ENCODE measurements around the gene SNX21. TPM values are rescaled to one million over a fixed set of nuclear protein-coding genes. Genes with fewer than 3 reads are reported as not detected.

SNX21 gene
- total and polyA plus RNA-seq, 9 of the 15 experiments (the other 6 are each of a cell fraction or from before 2014, with no cell fraction given), result 0.10 to 1.2 (median 0.42) TPM

DNA sequence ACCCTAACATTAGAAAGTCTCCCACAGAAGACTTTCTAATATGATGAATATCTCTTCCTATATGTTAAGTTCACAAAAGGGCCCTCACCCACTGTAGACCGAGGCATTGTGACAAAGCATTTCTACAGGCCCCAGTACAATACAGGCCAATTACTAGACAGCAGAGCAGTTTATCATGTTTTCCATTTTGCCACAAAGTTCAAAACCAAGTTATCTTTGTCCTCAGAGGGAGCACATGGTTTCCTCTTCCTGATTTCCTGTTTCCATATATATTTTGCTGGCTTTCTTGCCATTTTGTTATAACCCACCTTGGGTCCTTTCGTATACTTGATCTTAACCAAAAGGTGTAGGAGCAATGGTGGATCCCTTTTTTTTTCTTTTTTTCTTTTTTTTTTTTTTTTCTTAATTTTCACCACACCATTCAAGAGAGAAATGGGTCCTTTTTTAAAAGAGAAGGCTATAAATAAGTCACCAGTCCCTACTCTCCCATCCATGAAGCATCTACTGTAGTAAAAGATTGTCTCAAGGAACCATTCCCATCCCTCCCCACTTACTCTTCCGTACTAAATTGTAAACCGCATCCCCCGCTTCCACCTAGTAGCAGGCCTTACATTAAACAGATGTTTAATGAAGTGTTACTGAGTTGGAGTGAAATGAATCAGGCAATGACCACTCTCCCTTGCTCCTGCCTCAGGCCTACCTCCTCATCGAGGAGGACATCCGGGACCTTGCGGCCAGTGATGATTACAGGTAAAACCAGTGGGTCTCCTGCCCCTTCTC is 23.2 kb upstream of the SNX21 start (continued):
- TF ChIP-seq, protein P1, sequence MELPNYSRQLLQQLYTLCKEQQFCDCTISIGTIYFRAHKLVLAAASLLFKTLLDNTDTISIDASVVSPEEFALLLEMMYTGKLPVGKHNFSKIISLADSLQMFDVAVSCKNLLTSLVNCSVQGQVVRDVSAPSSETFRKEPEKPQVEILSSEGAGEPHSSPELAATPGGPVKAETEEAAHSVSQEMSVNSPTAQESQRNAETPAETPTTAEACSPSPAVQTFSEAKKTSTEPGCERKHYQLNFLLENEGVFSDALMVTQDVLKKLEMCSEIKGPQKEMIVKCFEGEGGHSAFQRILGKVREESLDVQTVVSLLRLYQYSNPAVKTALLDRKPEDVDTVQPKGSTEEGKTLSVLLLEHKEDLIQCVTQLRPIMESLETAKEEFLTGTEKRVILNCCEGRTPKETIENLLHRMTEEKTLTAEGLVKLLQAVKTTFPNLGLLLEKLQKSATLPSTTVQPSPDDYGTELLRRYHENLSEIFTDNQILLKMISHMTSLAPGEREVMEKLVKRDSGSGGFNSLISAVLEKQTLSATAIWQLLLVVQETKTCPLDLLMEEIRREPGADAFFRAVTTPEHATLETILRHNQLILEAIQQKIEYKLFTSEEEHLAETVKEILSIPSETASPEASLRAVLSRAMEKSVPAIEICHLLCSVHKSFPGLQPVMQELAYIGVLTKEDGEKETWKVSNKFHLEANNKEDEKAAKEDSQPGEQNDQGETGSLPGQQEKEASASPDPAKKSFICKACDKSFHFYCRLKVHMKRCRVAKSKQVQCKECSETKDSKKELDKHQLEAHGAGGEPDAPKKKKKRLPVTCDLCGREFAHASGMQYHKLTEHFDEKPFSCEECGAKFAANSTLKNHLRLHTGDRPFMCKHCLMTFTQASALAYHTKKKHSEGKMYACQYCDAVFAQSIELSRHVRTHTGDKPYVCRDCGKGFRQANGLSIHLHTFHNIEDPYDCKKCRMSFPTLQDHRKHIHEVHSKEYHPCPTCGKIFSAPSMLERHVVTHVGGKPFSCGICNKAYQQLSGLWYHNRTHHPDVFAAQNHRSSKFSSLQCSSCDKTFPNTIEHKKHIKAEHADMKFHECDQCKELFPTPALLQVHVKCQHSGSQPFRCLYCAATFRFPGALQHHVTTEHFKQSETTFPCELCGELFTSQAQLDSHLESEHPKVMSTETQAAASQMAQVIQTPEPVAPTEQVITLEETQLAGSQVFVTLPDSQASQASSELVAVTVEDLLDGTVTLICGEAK (IDR thresholded peaks at IDR 0.05), result 0 out of 2 replicates have a peak, but pooled peaks have one; percentile 20
- TF ChIP-seq, protein P1 (CRISPR knock-in tag; IDR thresholded peaks at IDR 0.05), result no peak
- TF ChIP-seq HSF4 (CRISPR knock-in tag; IDR thresholded peaks at IDR 0.05; ENCODE audit: borderline replicate concordance) (no peak), ZNF780A (CRISPR knock-in tag; IDR thresholded peaks at IDR 0.05) (no peak), FOXJ2 (tag; IDR thresholded peaks at IDR 0.05) (no peak), EHMT2 (IDR thresholded peaks at IDR 0.05) (peak; percentile 54; the same call in 1 of the 2 replicates), PHB2 (IDR thresholded peaks at IDR 0.05; ENCODE audit: low read depth) (peak; percentile 8; the same call in 1 of the 2 replicates), ZNF431 (CRISPR knock-in tag; IDR thresholded peaks at IDR 0.05) (no peak), MAFF (IDR thresholded peaks at IDR 0.05; ENCODE audit: low read length) (peak; percentile 44; the same call in 1 of the 2 replicates), ZNF584 (CRISPR knock-in tag; IDR thresholded peaks at IDR 0.05; ENCODE audit: low read depth) (no peak), MYC (IDR thresholded peaks at IDR 0.05; ENCODE audit: low read depth, low read length) (peak; percentile 73), MYC (CRISPR knock-in tag; IDR thresholded peaks at IDR 0.05; ENCODE audit: borderline replicate concordance, low read depth) (no peak)
- TF ChIP-seq, protein P2, sequence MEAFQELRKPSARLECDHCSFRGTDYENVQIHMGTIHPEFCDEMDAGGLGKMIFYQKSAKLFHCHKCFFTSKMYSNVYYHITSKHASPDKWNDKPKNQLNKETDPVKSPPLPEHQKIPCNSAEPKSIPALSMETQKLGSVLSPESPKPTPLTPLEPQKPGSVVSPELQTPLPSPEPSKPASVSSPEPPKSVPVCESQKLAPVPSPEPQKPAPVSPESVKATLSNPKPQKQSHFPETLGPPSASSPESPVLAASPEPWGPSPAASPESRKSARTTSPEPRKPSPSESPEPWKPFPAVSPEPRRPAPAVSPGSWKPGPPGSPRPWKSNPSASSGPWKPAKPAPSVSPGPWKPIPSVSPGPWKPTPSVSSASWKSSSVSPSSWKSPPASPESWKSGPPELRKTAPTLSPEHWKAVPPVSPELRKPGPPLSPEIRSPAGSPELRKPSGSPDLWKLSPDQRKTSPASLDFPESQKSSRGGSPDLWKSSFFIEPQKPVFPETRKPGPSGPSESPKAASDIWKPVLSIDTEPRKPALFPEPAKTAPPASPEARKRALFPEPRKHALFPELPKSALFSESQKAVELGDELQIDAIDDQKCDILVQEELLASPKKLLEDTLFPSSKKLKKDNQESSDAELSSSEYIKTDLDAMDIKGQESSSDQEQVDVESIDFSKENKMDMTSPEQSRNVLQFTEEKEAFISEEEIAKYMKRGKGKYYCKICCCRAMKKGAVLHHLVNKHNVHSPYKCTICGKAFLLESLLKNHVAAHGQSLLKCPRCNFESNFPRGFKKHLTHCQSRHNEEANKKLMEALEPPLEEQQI (IDR thresholded peaks at IDR 0.05), result no peak
- TF ChIP-seq, protein P3, sequence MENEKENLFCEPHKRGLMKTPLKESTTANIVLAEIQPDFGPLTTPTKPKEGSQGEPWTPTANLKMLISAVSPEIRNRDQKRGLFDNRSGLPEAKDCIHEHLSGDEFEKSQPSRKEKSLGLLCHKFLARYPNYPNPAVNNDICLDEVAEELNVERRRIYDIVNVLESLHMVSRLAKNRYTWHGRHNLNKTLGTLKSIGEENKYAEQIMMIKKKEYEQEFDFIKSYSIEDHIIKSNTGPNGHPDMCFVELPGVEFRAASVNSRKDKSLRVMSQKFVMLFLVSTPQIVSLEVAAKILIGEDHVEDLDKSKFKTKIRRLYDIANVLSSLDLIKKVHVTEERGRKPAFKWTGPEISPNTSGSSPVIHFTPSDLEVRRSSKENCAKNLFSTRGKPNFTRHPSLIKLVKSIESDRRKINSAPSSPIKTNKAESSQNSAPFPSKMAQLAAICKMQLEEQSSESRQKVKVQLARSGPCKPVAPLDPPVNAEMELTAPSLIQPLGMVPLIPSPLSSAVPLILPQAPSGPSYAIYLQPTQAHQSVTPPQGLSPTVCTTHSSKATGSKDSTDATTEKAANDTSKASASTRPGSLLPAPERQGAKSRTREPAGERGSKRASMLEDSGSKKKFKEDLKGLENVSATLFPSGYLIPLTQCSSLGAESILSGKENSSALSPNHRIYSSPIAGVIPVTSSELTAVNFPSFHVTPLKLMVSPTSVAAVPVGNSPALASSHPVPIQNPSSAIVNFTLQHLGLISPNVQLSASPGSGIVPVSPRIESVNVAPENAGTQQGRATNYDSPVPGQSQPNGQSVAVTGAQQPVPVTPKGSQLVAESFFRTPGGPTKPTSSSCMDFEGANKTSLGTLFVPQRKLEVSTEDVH (IDR thresholded peaks at IDR 0.05; ENCODE audit: low read depth, partially characterized antibody), result no peak
